ENCODE results near the gene IL1B. TPM values are rescaled to one million over a fixed set of nuclear protein-coding genes. Genes with fewer than 3 reads are reported as not detected.

The IL1B gene
- total RNA-seq, 4 donors from 2014 or later, result 0.53 to 9.1 TPM; not detected in 2

DNA sequence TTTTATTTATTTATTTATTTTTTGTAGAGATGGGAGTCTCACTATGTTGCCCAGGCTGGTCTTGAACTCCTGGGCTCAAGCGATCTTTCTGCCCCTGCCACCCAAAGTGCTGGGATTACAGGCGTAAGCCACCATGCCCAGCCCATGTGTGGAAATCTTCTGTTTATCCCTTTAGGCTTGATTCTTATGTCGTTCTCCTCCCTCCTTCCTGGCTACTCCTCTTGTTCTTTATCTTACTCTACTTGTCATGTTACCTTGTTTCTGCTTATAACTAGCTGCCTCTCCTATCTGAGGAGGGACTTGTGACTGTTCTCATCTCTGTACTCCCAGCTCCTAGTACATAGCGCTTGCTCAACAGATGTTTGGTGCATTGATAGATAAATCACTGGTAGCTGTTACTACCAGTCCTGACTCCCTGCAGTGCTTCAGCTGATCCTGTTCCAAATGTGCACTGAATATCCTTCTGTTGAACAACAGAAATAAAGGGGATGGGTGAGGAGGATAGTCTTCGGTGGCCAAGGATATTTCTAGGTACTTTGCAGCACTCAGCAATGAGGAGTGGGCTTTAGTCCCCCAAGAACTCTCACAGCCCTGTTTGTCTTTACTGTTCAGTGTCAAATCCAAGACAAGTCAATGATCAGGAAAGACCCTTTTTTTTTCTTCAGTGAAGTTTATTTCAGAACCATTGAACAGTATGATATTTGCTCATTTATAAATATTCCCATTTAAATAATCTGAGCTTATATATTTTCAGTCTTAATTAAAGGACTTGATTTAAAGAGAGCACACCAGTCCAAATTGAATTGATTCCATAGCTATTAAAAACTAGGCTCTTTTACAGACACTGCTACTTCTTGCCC lies 7.2 kb downstream of the IL1B start:
- Histone ChIP-seq H3K27ac (no peak overlapping the region), H3K36me3 (no peaks in the 10 kb centered on the region), H3K4me1 (peaks cover 0 to 5% (median 0%) of the 10 kb centered on the region in 4 donors), H3K27me3 (no peaks in the 10 kb centered on the region), H3K4me3 (no peak overlapping the region), H3K9me3 (no peaks in the 10 kb centered on the region)
- no peak for DNase-seq
- TF ChIP-seq, protein P1, sequence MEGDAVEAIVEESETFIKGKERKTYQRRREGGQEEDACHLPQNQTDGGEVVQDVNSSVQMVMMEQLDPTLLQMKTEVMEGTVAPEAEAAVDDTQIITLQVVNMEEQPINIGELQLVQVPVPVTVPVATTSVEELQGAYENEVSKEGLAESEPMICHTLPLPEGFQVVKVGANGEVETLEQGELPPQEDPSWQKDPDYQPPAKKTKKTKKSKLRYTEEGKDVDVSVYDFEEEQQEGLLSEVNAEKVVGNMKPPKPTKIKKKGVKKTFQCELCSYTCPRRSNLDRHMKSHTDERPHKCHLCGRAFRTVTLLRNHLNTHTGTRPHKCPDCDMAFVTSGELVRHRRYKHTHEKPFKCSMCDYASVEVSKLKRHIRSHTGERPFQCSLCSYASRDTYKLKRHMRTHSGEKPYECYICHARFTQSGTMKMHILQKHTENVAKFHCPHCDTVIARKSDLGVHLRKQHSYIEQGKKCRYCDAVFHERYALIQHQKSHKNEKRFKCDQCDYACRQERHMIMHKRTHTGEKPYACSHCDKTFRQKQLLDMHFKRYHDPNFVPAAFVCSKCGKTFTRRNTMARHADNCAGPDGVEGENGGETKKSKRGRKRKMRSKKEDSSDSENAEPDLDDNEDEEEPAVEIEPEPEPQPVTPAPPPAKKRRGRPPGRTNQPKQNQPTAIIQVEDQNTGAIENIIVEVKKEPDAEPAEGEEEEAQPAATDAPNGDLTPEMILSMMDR (IDR thresholded peaks at IDR 0.05), result no peak
- TF ChIP-seq POLR2A (IDR thresholded peaks at IDR 0.05), result no peak

DNA sequence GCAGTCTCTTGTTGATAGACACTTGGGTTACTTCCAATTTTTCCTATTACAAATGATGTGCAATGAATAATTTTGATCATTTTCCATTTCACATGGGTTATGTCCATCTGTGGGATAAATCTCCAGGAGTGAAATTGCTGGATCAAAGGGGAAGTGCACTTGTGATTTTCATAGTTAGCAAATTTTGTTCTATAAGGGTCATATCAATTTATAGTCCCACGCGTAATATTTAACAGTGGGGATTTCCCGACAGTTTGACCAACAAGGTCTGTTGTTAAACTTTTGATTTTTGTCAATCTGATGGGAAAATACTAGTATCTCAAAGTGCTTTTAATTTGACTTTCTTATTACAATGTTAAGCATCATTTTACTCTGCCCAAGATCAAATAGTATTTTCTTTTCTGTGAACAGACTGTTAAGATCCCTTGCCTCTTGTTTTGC lies 8.3 kb downstream of the IL1B start:
- H3K27me3 ChIP-seq, result no peaks in the 10 kb centered on the region
- H3K4me3 ChIP-seq, result no peak overlapping the region
- TF ChIP-seq POLR2A (IDR thresholded peaks at IDR 0.05), result no peak
- TF ChIP-seq, protein P1 (IDR thresholded peaks at IDR 0.05), result no peak
- no peaks in the 10 kb centered on the region for H3K9me3 ChIP-seq
- no peaks in the 10 kb centered on the region for H3K36me3 ChIP-seq
- no peaks in the 10 kb centered on the region for H3K4me1 ChIP-seq
- H3K27ac ChIP-seq, result no peak overlapping the region
- no peak for DNase-seq

DNA sequence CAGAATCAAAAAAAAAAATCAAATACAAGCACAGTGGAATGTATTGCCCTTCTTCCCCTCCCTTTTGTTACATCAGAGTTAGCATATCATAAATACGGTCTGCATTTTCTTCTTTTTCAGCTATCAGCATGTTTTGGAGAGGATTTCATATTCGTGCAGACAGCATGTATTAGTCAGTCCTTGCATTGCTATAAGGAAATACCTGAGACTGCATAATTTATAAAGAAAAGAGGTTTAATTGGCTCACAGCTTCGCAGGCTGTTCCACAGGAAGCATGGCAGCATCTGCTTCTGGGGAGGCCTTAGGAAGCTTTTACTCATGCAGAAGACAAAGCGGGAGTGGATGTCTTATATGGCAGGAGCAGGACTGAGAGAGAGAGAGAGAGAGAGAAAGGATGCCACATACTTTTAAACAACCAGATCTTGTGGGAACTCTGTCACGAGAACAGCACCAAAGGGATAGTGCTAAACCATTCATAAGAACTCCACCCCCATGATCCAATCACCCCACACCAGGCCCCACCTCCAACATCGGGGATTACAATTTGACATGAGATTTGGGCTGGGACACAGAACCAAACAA lies 8.9 kb downstream of the IL1B start:
- no peak for DNase-seq
- no peaks in the 10 kb centered on the region for H3K27me3 ChIP-seq
- no peak overlapping the region for H3K4me3 ChIP-seq
- no peaks in the 10 kb centered on the region for H3K36me3 ChIP-seq
- H3K4me1 ChIP-seq, result no peaks in the 10 kb centered on the region
- no peaks in the 10 kb centered on the region for H3K9me3 ChIP-seq
- TF ChIP-seq, protein P1 (IDR thresholded peaks at IDR 0.05), result no peak
- TF ChIP-seq POLR2A (IDR thresholded peaks at IDR 0.05), result no peak
- H3K27ac ChIP-seq, result no peak overlapping the region

DNA sequence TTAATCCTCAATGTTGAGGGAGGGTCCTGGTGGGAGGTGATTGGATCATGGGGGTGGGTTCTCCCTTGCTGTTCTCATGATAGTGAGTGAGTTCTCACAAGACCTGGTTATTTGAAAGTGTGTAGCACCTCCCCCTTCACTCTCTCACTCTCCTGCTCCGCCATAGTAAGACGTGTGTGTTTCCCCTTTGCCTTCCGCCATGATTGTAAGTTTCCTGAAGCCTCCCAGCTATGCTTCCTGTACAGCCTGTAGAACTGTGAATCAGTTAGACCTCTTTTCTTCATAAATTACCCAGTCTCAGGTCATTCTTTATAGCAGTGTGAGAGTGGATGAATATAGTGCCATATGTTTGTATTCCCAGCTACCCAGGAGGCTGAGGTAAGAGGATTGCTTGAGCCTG lies 9.6 kb downstream of the IL1B start:
- no peak for DNase-seq
- Histone ChIP-seq H3K4me3 (no peak overlapping the region), H3K9me3 (no peaks in the 10 kb centered on the region), H3K27me3 (no peaks in the 10 kb centered on the region), H3K27ac (no peak overlapping the region), H3K36me3 (no peaks in the 10 kb centered on the region), H3K4me1 (no peaks in the 10 kb centered on the region)
- no peak for TF ChIP-seq POLR2A (IDR thresholded peaks at IDR 0.05)
- TF ChIP-seq, protein P1 (IDR thresholded peaks at IDR 0.05), result no peak

DNA sequence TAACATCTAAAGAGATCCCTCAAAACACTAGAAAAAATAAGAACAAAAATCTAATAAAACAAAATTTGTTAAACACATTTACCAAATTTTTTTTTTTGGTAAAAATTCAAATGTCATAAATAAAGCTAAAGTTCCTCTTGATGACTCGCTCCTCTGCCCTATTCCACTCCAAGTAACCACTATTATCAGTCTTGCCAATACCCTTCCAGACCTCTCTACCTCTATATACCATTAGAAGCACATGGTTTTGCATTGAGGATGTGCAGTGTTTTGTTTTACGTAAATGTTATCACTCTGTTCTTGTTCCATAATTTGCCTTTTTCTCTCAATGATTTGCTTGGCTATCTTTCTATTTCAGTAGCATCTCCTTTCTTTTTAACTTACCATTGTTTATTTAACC lies 10.9 kb downstream of the IL1B start:
- Histone ChIP-seq H3K4me1 (peaks cover 0 to 5% (median 0%) of the 10 kb centered on the region in 4 donors), H3K36me3 (no peaks in the 10 kb centered on the region), H3K27me3 (no peaks in the 10 kb centered on the region), H3K27ac (no peak overlapping the region), H3K9me3 (no peaks in the 10 kb centered on the region), H3K4me3 (no peak overlapping the region)
- no peak for DNase-seq
- TF ChIP-seq POLR2A (IDR thresholded peaks at IDR 0.05), result no peak
- TF ChIP-seq, protein P1 (IDR thresholded peaks at IDR 0.05), result no peak
